GM06990 (cell line): ENCODE measurements around the gene ALS2.

Experiments used
- DNase-seq: peaks from one replicate; pipeline ENCODE4 v3.0.0-alpha.2; 2011; ENCODE audit not compliant: insufficient read length; ENCODE audit errors: extremely low read depth
- H3K27me3 ChIP-seq: replicated peaks from 2 replicates; pipeline ENCODE4 v1.6.0; 2011; ENCODE audit warnings: low read length; ENCODE audit not compliant: control insufficient read depth, insufficient read depth
- H3K36me3 ChIP-seq: 2 replicates; pipeline ENCODE4 v1.5.1; 2011; ENCODE audit warnings: low read length; ENCODE audit not compliant: control insufficient read depth, insufficient read depth
- H3K4me3 ChIP-seq: replicated peaks from 2 replicates; pipeline ENCODE4 v1.5.1; 2011; ENCODE audit warnings: low read depth, mild to moderate bottlenecking, control low read depth, low read length
- TF ChIP-seq, protein P1 (sequence below): IDR thresholded peaks from 2 replicates; pipeline ENCODE4 v1.5.1; 2011; ENCODE audit warnings: low read length, control low read depth, mild to moderate bottlenecking, inconsistent platforms; ENCODE audit not compliant: insufficient read depth, poor library complexity, severe bottlenecking

The ALS2 gene

DNA sequence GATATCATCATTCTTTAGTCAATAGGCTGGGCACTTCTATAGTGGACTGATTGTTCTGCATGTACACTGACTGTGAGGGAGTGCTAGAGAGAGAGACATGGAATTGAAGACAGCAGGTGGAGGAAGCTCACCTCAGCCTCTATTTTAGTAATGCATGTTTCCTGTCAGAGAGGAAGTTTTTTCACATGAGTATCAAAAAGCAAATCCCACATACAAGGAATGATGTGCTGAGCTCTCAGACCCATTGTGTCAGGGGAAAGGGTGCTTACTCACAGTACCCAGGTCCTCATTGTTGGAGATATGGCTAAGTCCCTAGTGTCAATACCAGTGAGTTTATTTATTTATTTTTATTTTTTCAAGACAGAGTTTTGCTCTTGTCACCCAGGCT is 15.7 kb upstream of the ALS2 start:
- TF ChIP-seq, protein P1, sequence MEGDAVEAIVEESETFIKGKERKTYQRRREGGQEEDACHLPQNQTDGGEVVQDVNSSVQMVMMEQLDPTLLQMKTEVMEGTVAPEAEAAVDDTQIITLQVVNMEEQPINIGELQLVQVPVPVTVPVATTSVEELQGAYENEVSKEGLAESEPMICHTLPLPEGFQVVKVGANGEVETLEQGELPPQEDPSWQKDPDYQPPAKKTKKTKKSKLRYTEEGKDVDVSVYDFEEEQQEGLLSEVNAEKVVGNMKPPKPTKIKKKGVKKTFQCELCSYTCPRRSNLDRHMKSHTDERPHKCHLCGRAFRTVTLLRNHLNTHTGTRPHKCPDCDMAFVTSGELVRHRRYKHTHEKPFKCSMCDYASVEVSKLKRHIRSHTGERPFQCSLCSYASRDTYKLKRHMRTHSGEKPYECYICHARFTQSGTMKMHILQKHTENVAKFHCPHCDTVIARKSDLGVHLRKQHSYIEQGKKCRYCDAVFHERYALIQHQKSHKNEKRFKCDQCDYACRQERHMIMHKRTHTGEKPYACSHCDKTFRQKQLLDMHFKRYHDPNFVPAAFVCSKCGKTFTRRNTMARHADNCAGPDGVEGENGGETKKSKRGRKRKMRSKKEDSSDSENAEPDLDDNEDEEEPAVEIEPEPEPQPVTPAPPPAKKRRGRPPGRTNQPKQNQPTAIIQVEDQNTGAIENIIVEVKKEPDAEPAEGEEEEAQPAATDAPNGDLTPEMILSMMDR = no peak
- Histone ChIP-seq H3K36me3 (no peaks in the 10 kb centered on the region), H3K4me3 (no peak overlapping the region), H3K27me3 (no peaks in the 10 kb centered on the region; the same call in none of the 2 replicates)
- no peak for DNase-seq

DNA sequence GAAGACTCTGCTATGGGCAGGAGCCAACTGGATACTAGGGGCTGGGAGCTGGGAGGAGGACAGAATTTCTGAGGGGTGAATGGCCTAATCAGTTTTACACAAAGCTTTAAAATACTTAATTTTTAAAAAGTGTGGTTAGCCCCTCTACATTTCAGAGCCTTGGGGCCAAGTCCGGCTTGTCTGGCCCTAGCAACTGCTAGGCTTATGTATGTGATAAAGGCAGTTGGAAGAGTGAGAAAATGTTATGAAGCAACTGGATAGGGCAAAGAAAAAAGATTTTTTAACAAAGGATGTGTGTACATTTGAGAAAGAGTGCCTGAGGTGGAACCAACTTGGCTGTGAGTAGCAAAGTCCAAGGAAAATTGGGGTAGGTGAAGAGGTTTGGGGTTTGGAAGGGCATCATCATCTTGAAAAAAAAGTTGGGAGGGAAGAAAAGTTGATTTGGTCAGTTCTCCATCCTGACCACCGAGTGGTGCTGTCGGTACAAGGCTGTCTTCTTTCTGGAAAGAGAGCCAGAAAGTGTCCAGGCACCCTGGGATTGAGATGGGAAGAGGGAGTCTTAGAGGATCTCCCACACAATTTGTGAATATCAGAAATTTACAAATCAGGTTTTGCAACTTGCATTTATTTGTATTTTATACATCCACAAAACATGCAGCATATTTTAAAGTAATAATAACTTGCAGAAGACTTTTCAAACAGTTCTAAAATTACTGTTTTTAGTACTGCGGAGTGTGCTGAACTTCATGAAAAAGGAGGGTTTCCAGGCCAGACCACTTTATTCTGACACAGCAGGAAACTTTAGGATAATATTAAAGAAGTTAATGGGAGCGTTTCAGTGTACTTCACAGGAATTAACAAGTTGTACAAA is 15.1 kb upstream of the ALS2 start:
- H3K36me3 ChIP-seq = no peaks in the 10 kb centered on the region
- TF ChIP-seq, protein P1 = peak; percentile 46
- H3K27me3 ChIP-seq = no peaks in the 10 kb centered on the region; the same call in none of the 2 replicates
- no peak overlapping the region for H3K4me3 ChIP-seq
- no peak for DNase-seq

DNA sequence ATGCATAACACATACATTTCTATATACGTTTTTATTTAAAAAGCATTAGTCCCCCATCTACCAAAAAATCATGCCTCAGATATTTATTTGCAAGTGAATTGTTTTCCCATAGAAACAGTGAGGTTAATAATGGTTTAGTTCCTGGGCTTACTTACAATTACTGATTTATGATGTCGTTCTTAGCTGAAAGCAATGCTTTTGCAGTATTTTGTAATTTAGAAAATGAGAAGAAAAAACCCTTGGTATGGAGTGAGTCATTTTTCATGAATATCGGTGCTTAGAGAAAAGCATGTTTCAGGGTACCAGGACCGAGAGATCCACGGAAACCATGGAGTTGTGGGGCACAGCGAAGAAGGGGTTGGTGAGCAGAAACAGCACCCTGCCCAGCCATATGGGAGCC is 13.6 kb upstream of the ALS2 start:
- no peaks in the 10 kb centered on the region for H3K36me3 ChIP-seq
- H3K4me3 ChIP-seq = no peak overlapping the region
- TF ChIP-seq, protein P1 = no peak
- no peaks in the 10 kb centered on the region; the same call in 1 of the 2 replicates for H3K27me3 ChIP-seq
- DNase-seq = no peak

DNA sequence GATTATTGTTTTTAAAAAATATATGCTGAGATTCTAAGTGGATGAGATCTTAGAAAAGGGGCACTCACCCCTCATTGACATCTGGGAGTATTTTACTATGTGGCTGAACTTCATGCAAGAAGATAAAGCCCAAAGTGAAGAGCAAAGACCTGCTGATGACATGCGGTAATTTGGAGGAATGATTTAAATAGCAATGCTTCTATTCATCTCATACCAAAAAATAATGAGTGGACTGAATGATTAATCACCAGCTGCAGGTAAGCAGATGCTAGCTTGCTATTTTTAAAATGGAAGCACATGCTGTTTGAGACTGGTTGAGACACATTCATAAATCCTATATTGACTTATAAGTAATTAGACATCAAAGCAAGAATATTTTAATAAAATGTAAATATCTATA is 12.9 kb upstream of the ALS2 start:
- Histone ChIP-seq H3K4me3 (no peak overlapping the region), H3K27me3 (no peaks in the 10 kb centered on the region; the same call in 1 of the 2 replicates), H3K36me3 (no peaks in the 10 kb centered on the region)
- DNase-seq = no peak
- TF ChIP-seq, protein P1 = no peak

DNA sequence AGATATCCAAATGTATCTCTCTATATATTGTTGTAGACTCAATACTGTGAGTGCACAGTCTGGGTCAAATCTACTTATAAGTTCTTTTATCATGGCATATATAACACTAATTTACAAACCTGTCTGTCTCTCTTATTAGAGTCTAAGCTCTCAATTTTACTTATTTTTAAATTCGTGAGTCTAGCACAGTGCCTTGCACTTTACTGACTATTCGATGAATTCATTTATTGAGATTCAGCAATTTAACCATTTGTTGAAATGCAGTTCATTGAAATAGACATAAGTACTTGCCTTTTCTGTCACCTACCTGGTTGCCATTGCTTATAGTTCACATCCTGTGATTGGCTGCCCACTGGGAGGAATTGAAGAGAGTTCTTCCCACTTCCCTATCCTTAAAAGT is 10.3 kb upstream of the ALS2 start:
- H3K27me3 ChIP-seq = no peaks in the 10 kb centered on the region; the same call in 1 of the 2 replicates
- TF ChIP-seq, protein P1 = no peak
- H3K36me3 ChIP-seq = no peaks in the 10 kb centered on the region
- DNase-seq = no peak
- H3K4me3 ChIP-seq = no peak overlapping the region
